Stomach (tissue), 4 donors: ENCODE results near the gene VEPH1.

ENCODE experiments used
- CTCF ChIP-seq, 7 experiments: fragments of 450-650 bp in 4 of 7; fragments of 200-600 bp in 3 of 7; sonication (generic) in 3 of 7; IDR thresholded peaks; one replicate each; pipeline ENCODE4 v1.5.1; 2016 to 2019; ENCODE audit warnings: antibody characterized with exemption in 7 of 7, control low read depth in 2 of 7, mild to moderate bottlenecking in 1 of 7
- POLR2A ChIP-seq, 4 donors: fragments of 450-650 bp; IDR thresholded peaks; one replicate each; pipeline ENCODE4 v1.6.1; 2016; ENCODE audit warnings: antibody characterized with exemption in 4 of 4, control low read depth in 2 of 4, mild to moderate bottlenecking in 1 of 4, moderate library complexity in 1 of 4

GRCh38 chr3:157531301-157531660, 28.1 kb upstream of the VEPH1 start:
- TF ChIP-seq POLR2A (IDR thresholded peaks at IDR 0.05) (no peak), CTCF (IDR thresholded peaks at IDR 0.05) (no peak)
